K562 (cell line): ENCODE measurements around the gene ITGB2. TPM values are rescaled to one million over a fixed set of nuclear protein-coding genes. Genes with fewer than 3 reads are reported as not detected.

Experiments used
- NRF1 ChIP-seq, 2 experiments: fragments of 450-650 bp; IDR thresholded peaks in 1 of 2; conservative IDR thresholded peaks in 1 of 2; 2 replicates each; pipeline ENCODE4 v1.6.1; 2014; ENCODE audit warnings: mild to moderate bottlenecking in 2 of 2
- SMARCB1 ChIP-seq: IDR thresholded peaks from 2 replicates; pipeline ENCODE4 v1.6.1; 2011; ENCODE audit warnings: improper control_type of control experiment, low read depth; ENCODE audit not compliant: insufficient read length
- polyA plus RNA-seq, 8 experiments: library from polyadenylated mRNA; depleted of rRNA in 4 of 8; stranded (reverse) in 5 of 8; unstranded in 3 of 8; fragments of >200 nt; fragmentation: Nextera tagmentation in 2 of 8; fragmentation: Illumina TruSeq in 1 of 8; extraction: Ambion mirVana in 2 of 8; extraction: Trizol in 1 of 8; gene quantifications; 2 replicates each; pipeline versions ENCODE4 v1.2.1 to v1.2.3, GENCODE V29; 2011 to 2014; ENCODE audit warnings: inconsistent platforms in 1 of 8, missing spikeins in 1 of 8
- total RNA-seq, 7 experiments: library from RNA; depleted of rRNA in 6 of 7; stranded (reverse); fragments of >200 nt in 6 of 7; fragmentation: Illumina TruSeq in 2 of 7; extraction: Trizol in 2 of 7; gene quantifications; 2 replicates each; pipeline versions ENCODE4 v1.2.1 to v1.2.3, GENCODE V29; 2011 to 2021; ENCODE audit warnings: low replicate concordance in 1 of 7
- TF ChIP-seq, protein P1 (sequence below), 2 experiments: fragments of 450-650 bp; formaldehyde crosslinking in 1 of 2; IDR thresholded peaks; 2 replicates each; pipeline versions ENCODE4 v1.4.0 to v1.6.1; 2014 to 2020; ENCODE audit warnings: mild to moderate bottlenecking in 2 of 2, borderline replicate concordance in 1 of 2, low read depth in 1 of 2

Gene ITGB2
- total and polyA plus RNA-seq, 9 of the 15 experiments (the other 6 are each of a cell fraction or from before 2014, with no cell fraction given) = 0.07 to 1.3 (median 0.51) TPM; not detected in 2

DNA sequence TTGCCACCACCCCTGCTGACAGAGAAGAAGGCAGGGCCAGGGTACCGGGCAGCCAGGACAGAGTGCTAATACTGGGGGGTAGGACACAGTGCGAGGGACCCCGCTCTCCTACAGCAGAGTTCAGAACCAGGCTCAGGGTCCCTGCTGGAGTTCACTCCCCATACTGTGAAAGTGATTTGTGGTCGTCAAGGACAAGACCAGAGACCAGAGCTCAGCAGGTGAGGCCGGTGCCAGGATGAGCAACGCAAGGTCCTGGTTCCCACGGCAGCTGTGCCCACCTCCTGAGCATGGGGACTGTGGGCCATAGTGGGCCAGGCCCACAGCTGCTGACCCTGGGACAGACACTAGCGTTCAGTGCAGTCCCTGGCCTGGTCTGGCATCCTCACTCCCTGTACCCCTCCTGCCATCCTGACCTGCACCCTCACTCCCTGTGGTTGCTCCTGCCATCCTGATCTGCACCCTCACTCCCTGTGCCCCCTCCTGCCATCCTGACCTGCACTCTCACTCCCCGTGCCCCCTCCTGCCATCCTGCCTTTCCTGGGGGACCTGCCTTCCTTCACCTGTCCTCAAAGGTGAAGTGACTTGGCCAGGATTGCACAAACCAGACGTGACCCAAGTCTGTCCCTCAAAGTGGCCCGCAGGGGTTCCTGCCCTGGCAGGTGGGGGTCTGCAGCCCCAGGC is 33.4 kb downstream of the ITGB2 start (continued):
- TF ChIP-seq, protein P1, sequence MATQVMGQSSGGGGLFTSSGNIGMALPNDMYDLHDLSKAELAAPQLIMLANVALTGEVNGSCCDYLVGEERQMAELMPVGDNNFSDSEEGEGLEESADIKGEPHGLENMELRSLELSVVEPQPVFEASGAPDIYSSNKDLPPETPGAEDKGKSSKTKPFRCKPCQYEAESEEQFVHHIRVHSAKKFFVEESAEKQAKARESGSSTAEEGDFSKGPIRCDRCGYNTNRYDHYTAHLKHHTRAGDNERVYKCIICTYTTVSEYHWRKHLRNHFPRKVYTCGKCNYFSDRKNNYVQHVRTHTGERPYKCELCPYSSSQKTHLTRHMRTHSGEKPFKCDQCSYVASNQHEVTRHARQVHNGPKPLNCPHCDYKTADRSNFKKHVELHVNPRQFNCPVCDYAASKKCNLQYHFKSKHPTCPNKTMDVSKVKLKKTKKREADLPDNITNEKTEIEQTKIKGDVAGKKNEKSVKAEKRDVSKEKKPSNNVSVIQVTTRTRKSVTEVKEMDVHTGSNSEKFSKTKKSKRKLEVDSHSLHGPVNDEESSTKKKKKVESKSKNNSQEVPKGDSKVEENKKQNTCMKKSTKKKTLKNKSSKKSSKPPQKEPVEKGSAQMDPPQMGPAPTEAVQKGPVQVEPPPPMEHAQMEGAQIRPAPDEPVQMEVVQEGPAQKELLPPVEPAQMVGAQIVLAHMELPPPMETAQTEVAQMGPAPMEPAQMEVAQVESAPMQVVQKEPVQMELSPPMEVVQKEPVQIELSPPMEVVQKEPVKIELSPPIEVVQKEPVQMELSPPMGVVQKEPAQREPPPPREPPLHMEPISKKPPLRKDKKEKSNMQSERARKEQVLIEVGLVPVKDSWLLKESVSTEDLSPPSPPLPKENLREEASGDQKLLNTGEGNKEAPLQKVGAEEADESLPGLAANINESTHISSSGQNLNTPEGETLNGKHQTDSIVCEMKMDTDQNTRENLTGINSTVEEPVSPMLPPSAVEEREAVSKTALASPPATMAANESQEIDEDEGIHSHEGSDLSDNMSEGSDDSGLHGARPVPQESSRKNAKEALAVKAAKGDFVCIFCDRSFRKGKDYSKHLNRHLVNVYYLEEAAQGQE (IDR thresholded peaks at IDR 0.05; ENCODE audit: borderline replicate concordance) = no peak
- TF ChIP-seq, protein P1 (CRISPR knock-in tag; IDR thresholded peaks at IDR 0.05; ENCODE audit: low read depth) = no peak
- TF ChIP-seq SMARCB1 (no peak), NRF1 (conservative IDR thresholded peaks at IDR 0.05 in 1 of 2, IDR thresholded peaks at IDR 0.05 in 1 of 2) (no peak)
